22Rv1 (cell line): ENCODE measurements around the gene BCL2L13.

Experiments used
- ZFX ChIP-seq: fragments of 450-650 bp; IDR thresholded peaks from 2 replicates; pipeline ENCODE4 v1.6.1; 2017; ENCODE audit warnings: antibody characterized with exemption, borderline replicate concordance
- TF ChIP-seq, protein P1 (sequence below): fragments of 450-650 bp; IDR thresholded peaks from 2 replicates; pipeline ENCODE4 v1.5.1; 2017; ENCODE audit warnings: mild to moderate bottlenecking

DNA sequence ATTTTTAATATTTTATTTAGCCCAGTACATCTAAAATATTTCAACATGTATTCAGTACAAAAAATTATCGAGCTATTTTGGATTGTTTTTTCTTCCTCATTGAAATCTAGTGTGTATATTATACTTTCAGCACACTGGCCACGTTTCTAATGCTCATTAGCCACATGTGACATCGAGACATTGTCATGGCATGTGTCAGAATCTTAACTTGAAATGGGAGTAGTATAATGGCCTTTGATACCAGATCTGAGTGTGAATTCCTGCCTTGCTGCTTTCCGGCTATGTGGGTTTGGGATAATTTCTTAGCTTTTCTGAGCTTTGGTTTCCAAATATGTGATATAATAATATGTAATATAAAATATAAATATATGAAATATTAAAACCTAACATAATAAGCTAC lies 54.3 kb downstream of the BCL2L13 start:
- TF ChIP-seq, protein P1, sequence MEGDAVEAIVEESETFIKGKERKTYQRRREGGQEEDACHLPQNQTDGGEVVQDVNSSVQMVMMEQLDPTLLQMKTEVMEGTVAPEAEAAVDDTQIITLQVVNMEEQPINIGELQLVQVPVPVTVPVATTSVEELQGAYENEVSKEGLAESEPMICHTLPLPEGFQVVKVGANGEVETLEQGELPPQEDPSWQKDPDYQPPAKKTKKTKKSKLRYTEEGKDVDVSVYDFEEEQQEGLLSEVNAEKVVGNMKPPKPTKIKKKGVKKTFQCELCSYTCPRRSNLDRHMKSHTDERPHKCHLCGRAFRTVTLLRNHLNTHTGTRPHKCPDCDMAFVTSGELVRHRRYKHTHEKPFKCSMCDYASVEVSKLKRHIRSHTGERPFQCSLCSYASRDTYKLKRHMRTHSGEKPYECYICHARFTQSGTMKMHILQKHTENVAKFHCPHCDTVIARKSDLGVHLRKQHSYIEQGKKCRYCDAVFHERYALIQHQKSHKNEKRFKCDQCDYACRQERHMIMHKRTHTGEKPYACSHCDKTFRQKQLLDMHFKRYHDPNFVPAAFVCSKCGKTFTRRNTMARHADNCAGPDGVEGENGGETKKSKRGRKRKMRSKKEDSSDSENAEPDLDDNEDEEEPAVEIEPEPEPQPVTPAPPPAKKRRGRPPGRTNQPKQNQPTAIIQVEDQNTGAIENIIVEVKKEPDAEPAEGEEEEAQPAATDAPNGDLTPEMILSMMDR = no peak
- TF ChIP-seq ZFX = no peak
